ENCODE data around the gene PIGN. TPM values are rescaled to one million over a fixed set of nuclear protein-coding genes. Genes with fewer than 3 reads are reported as not detected.
"Not testable (repeated sequence)": the region's sequence is repeated elsewhere in the genome, so short reads cannot be mapped to it uniquely, and the experiment has no call there.

The PIGN gene
- total and polyA plus RNA-seq, 8 donors: 2.0 to 113 (median 23.8) TPM

GRCh38 chr18:62037989-62038778 lies 148.7 kb downstream of the PIGN start:
- H3K4me1 ChIP-seq: peaks cover 0 to 10% (median 0%) of the 10 kb centered on the region in 4 donors
- peak in 1 of 2 donors; percentile 29 for DNase-seq
- 44 to 65% (median 55%) methylated on average over 6 of the region's 6 CpGs for WGBS, 5 donors
- H3K4me3 ChIP-seq: no peak overlapping the region
- no peaks in the 10 kb centered on the region for H3K9me3 ChIP-seq
- H3K27ac ChIP-seq: peak overlapping the region in 1 of 5 donors; percentile 48
- intact Hi-C loops (cut with DNase I; ENCODE audit: low total_unique reads): no loop called here
- H3K27me3 ChIP-seq: no peaks in the 10 kb centered on the region
- TF ChIP-seq POLR2A (IDR thresholded peaks at IDR 0.05) (no peak), POLR2AphosphoS5 (IDR thresholded peaks at IDR 0.05) (no peak), CTCF (IDR thresholded peaks at IDR 0.05) (no peak), EP300 (IDR thresholded peaks at IDR 0.05) (no peak)
- H3K36me3 ChIP-seq: peaks cover 0 to 7% (median 2%) of the 10 kb centered on the region in 4 donors

GRCh38 chr18:62037012-62037742 lies 149.7 kb downstream of the PIGN start:
- intact Hi-C loops (cut with DNase I; ENCODE audit: low total_unique reads): no loop called here
- Histone ChIP-seq H3K27ac (peak overlapping the region in 1 of 5 donors; percentile 23), H3K4me3 (no peak overlapping the region), H3K4me1 (peaks cover 0 to 10% (median 0%) of the 10 kb centered on the region in 4 donors), H3K9me3 (no peaks in the 10 kb centered on the region), H3K27me3 (no peaks in the 10 kb centered on the region), H3K36me3 (peaks cover 0 to 5% (median 2%) of the 10 kb centered on the region in 4 donors)
- 69 to 90% (median 80%) methylated on average over 9 to 11 of the region's 11 CpGs for WGBS, 5 donors
- DNase-seq: no peak
- TF ChIP-seq POLR2AphosphoS5 (IDR thresholded peaks at IDR 0.05): no peak
- no peak for TF ChIP-seq POLR2A (IDR thresholded peaks at IDR 0.05)
- TF ChIP-seq EP300 (IDR thresholded peaks at IDR 0.05): no peak
- no peak for TF ChIP-seq CTCF (IDR thresholded peaks at IDR 0.05)

- H3K9me3 ChIP-seq; H3K4me3 ChIP-seq; DNase-seq; H3K36me3 ChIP-seq; intact Hi-C loops (cut with DNase I; ENCODE audit: low total_unique reads); H3K27ac ChIP-seq; H3K4me1 ChIP-seq; H3K27me3 ChIP-seq: not testable (repeated sequence)
- 75 to 97% (median 84%) methylated on average over 3 of the region's 3 CpGs for WGBS, 5 donors
Measured at GRCh38 chr18:62034286-62034685, 152.6 kb downstream of the PIGN start.

- peaks cover 0 to 10% (median 0%) of the 10 kb centered on the region in 4 donors for H3K4me1 ChIP-seq
- no peak for DNase-seq
- H3K36me3 ChIP-seq: no peaks in the 10 kb centered on the region
- intact Hi-C loops (cut with DNase I; ENCODE audit: low total_unique reads): no loop called here
- H3K4me3 ChIP-seq: no peak overlapping the region
- H3K27me3 ChIP-seq: no peaks in the 10 kb centered on the region
- H3K9me3 ChIP-seq: no peaks in the 10 kb centered on the region
- H3K27ac ChIP-seq: no peak overlapping the region
- TF ChIP-seq POLR2AphosphoS5 (IDR thresholded peaks at IDR 0.05): no peak
- TF ChIP-seq EP300 (IDR thresholded peaks at IDR 0.05): no peak
- no peak for TF ChIP-seq POLR2A (IDR thresholded peaks at IDR 0.05)
- TF ChIP-seq CTCF (IDR thresholded peaks at IDR 0.05): no peak
Measured at GRCh38 chr18:62033756-62034155, 153.1 kb downstream of the PIGN start.
